GM21619 (cell line): ENCODE measurements around the gene PPARG.
"Not testable (repeated sequence)": the region's sequence is repeated elsewhere in the genome, so short reads cannot be mapped to it uniquely, and the experiment has no call there.

Experiments used
- ATAC-seq: cut with Tn5 transposase; IDR thresholded peaks from one replicate; pipeline ENCODE4 v1.9.1; 2021; ENCODE audit not compliant: unreplicated experiment

Gene PPARG

DNA sequence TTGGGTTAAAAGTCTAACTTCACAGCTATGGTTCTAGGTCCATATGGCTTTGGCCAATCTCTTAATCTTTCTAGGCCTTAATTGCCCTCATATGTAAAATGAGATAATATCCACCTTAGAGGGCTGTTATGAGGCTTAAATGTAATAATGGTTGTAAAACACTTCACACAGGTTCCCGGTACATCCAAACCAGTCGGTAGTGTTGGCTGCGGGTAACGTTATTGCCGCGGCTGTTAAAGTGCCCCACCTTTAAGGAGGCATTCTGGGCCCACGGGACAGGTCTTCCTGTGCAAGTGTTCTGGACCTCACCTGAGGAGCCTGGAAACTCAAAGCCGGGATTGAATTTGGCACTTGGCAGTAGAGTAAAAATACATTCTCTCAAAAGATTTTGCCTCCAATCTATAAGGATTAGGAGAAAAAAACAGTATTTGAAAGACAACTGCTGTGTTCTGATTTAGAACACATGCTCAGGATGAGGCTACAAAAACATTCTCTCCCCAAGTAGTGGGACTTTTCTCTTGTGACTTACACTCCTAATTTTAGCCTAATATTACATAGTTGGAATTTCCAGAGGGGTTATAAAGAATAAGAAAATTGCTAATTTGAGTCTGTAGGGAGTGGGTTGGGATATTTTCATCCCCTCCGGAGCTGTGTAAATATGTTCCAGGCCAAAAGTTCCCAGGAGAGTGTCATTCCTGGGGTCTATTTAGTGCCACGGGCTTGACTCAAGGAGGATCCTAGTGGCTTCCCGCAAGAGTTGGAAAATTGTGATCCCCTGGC is 150.5 kb downstream of the PPARG start:
- ATAC-seq, result no peak

DNA sequence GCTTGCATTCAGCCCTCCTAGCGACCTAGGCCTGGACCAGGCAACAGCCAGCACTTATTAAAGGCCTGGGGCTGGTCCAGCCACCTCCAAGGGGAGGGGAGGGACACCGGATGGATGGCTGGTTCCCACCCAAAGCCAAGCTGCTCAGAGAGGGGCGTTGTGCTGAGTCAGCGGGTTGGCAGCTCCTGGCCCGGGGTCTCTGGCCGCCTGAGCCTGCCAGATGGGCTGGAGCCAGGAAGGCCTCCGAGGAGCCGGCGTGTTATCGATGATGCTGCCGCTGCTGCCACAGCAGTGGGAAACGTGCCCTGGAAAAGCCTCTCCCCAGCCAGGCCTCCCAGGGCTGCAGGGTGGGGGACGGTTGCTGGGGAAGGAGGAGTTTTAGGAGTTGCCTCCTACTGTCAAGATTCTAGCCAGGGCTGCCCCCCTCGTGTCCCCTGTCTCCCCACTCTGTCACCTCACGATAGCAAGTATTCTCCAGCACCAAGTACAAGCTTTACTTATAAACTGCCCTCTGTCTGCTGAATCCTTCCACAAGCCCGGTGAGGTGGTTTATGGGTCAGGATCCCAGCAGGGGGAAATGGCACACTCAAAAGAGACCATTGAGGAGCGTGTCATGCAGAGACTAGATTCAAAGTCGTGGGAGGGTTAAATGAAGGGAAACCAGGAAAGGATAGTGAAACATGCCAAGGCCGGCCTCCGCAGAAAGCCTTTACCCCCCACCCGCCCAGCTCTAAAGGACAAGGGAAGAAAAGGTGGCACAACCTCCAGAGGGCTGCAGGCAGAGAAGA is 152.3 kb downstream of the PPARG start:
- no peak for ATAC-seq

DNA sequence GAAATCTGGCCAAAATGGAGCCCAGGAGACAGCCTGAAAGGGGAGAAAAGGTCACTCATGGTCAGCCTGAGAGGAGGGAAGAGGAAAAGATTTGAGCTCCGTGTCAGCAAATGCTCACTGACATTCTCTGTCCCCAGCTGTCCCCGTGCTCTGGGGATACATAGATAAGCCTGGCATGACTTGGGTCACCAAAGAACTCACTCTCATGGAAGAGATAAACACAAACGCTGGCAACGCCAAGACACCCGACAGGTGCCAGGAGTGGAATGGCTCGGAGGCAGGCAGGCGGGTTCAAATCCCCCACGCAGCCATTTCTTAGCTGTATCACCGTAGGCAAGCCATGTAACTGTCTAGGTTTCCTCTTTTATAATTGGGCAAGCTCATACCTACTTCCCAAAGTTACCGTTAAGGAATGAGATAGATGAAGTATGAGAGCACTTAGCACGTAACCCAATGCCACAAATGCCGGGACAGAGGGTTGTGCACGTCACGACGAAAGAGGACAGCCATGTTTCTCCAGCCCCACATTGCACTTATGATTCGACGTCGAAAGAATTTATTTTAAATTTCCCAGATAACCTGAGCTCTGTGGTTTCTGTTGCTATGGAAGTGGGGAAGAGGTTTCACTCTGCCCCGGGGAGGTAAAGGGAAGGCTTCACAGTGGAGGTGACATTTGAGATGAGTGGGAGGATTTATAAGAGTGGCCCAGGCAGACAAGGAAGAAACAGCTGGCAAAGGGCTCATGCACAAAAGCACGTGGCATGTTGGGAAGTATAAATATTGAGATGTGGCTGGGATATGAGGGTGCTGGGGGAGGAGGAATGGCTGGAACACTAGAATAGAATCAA is 154.0 kb downstream of the PPARG start:
- no peak for ATAC-seq

DNA sequence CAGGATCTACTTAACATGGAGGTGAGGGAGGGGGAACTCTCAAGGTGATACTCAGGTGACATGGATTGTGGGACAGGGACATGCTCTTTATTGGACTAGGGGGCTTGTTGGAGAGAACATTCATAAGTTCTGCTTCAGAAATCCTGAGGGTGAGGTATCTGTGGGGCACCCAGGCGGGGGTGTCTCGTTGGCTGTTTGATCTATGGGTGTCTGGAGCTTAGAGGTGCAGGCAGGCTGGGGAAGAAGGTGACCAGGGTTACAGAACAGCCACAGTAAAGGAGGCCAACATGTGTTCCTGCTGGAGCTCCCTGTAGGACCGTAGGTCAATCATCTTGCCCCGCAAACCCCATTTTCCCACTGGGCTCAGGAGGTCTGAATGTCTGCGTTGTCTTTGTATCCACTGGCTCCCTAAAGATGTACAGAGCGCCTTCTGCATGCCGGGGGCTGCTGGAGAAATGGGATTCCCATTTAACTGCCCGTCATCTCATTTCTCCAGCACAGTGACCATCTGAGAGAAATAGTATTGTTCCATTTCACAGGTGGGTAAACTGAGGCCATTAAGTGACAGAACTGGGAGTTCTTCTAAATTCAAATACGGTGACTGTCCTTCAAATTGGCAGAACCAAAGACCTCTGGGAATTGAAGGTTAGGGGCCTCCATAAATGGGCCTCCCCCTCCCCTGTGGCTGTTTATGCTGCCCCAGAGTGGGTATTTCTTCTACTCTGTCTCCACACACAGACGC is 155.1 kb downstream of the PPARG start:
- no peak for ATAC-seq

DNA sequence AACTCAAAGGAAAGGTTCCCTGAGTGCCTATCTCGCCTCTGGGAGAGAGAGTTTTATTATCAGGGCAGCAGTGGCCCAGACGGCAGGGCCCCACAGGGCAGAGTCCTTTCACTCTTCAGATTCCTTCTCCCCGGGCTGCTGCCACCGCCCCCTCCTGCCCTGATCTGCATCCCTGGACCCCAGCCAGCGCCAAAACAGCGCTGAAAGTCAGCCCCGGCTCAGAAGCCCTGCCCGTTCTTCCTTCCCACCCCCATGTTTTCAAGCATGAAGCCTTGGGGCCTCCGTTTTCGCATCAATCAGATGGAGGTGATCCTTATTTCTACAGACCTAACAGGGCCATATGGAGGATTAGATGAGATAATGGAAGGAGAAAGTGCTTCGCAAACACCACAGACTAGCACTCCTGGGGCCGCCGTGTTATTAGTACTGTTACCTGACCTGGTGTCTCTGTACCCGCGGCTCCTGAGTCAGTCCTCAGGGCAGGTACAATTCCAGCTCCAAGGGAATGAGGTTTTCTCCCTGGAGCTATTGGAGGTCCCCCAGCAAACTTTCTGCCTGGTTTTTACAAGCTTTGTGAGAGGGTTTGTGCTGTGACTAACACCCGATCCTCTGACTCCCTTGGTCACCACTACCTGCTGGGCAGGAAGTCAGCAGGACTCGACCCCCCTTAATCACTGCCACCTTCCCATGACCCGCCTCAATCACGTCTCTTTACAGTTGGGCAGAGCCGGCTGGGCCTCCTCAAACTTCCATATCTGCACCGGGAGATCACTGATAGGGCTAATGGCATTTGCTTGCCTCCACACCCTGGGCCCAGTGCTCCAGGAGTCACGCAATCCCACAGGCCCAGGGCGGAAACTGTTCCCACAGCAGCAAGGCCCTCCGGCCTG is 156.0 kb downstream of the PPARG start:
- no peak for ATAC-seq

DNA sequence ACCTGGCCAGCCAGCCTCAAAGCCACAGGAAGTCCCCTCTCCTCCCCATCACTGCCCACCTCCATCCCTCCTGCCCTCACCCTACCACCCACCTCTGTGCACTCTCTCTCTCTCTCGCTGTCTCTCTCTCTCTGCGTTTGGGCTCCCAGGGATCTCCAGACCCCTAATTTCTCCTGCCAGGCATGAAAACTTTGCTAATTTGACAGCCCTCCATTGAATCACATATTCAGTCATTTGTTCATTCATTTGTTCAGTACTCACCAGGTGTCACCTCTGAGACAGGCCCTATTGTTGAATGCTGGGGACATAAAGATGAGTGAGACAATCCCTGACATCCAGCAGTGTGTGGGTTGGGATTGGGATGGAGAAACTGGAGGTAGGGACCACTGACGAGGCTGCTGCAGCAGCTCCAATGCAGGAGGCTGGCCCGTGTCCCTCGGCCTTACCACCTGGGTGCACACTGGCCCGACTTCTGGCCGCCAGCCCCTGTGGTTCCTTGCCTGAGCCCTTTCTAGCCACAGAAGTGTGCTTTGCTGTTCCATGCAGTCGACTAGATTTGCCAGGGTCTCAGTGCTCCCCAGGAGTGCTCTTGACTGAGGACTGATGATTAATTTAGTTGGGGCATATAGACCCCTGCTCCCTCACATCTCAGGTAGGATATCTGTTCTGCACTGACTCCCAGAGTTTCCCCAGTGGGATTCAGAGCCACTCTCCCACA is 156.8 kb downstream of the PPARG start:
- ATAC-seq, result no peak

DNA sequence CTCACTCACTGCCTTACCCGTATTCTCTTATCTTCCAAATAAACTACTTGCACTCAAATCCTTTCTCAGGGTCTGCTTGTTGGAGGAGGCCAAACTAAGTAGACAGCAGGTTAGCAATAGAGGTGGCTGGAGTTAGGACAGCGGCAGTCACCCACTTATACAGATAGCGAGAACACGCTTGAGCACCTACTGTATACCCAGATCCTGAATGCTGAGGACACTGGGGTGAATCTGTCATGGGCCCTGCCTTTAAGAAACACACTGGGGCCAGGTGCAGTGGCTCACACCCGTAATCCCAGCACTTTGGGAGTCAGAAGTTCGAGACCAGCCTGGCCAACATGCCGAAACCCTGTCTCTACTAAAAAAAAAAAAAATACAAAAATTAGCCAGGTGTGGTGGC is 157.4 kb downstream of the PPARG start:
- ATAC-seq, result no peak

DNA sequence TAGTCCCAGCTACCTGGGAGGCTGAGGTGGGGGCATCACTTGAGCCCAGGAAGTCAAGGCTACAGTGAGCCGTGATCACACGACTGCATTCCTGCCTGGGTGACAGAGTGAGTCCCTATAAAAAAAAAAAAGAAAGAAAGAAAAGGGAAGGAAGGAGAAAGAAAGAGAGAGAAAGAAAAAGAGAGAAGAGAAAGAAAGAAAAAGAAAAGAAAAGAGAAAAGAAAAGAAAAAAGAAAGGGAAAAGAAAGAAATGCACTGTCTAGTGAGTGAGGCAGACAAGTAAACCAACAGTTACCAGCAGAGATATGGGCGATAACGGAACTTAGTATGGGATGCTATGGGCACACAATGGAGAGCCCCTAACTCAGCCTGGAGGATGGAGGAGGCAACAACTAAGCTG is 158.2 kb downstream of the PPARG start:
- no peak for ATAC-seq

DNA sequence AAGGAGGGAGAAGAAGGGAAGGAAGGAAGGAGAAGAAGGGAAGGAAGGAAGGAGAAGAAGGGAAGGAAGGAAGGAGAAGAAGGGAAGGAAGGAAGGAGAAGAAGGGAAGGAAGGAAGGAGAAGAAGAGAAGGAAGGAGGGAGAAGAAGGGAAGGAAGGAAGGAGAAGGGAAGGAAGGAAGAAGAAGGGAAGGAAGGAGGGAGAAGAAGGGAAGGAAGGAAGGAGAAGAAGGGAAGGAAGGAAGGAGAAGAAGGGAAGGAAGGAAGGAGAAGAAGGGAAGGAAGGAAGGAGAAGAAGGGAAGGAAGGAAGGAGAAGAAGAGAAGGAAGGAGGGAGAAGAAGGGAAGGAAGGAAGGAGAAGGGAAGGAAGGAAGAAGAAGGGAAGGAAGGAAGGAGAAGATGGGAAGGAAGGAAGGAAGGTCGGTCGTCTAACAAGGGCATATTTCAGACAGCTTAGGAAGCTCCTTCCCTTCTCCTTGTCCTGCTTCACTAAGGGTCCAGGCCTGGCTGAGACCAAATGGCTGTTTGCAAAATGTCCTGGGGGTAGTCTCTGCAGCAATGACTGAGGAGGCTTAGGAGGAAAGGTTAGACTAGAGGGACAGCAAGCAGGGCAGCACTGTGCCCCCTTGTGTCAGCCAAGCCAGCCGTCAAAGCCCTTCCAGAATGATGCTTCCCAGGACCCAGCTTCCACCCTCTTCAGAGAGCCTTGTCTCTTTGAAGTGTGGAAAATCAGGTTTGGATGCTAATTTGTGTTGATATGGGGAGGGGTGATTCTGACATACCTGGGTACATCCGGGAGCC is 159.7 kb downstream of the PPARG start:
- not testable (repeated sequence) for ATAC-seq

DNA sequence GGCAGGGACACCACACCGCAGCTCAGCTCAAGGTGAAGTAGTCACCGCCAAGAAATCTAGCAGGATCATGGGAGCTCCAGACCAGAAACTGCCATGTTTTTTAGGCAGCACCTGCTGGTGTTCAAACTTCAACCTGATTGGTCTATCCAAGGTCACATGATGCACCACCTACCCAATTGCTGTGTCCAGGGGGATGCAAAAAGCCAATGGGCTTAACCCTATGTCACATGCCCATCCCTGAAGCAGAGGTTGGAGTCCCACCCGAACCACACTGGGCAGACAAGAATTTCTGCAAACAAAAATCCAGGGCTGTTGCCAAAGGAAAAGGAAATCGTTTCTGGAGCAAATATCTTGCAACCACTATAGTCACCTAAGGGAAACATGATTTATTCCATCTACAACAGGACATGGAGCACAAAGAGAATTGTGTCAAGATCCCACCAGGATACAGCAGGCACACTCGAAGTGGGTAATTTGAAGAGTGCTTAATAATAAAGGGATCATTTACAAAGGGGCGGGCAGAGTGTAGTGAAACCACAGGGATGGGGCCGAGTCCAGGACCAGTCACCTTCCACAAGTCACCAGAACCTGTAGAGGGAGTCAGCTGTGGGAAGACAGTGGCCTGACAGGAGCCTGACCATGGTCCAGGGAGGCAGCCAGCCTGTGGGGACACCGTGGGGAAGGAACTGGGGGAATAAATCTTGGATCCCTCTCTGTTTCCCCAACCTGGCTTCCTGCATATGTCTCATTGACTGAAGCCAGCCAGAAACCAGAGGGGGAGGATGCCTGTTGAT is 161.2 kb downstream of the PPARG start:
- no peak for ATAC-seq

DNA sequence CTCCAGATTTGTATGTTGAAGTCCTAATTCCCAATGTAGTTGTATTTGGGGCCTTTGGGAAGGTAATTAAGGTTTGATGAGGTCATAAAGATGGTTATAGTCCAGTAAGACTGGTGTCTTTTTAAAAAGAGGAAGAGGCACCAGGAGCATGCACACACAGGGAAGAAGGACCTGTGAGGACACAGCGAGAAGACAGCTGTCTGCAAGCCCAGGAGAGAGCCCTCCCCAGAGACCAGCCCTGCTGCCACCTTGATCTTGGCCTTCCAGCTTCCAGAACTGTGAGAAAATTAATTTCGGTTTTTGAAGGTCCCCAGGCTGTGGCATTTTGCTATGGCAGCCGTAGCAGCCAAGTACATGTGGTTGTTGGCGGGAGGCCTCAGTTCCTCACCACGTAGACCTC is 162.6 kb downstream of the PPARG start:
- no peak for ATAC-seq

DNA sequence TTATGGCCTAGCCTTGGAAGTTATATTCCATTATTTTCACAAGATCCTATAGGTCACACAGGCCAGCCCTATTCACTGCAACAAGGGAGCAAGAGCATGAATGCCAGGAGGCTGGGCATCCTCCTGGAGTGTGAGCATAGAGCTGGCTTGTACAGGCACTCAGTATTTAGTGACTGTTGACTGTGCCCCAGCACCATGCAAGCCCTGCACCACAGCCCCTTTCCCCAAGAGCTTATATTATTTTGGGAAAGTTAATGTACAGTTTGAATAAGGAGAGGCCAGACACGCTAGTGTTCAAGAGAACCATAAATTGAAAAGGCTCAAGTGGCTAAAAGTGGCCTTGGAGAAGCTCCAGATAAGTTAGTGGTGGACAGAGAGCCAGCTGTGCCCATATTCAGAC is 163.1 kb downstream of the PPARG start:
- ATAC-seq, result no peak

DNA sequence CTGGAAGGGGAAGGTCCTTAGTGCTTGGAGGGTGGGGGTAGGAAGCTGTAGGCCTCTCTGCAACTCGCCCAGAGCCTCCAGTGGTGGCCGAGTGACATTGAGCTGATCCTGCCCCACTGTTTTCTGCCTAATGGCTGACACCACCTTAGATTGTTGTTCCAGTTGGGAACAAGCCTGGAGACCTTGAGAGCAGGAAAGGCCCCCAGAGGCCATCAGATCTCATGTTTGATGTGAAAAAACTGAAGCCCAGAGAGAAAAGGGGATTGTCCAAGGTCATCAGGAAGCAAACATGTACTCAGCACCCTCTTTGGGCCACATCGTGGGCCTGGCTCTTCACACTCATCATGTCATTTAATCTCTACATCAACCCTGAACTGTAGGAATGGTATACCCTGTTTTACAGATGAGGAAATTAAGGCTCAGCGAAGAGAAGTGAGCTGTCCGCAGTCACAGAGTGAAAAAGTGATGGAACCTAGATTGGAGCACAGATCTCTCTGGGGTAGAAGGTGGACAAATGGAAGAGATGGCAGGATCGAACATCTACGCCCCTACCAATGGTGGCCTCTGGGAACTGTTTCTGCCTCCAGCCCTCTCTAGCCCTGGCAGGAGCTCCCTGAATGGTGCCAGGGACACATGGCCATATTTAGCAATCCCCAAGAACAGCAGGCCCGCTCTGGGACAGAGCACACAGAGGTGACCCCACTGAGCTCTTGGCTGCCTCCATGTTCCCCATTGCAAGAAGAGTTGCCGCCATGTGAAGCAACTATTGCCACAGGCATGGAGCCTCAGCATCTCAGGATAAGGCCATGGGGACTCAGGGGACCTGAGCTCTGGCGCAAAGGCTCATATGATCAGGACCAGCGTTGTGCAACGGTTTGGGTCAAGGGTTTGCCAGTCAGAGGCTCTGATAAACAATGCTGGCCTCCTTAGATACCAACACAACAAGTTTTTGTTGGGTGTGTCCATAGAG is 163.8 kb downstream of the PPARG start:
- no peak for ATAC-seq

DNA sequence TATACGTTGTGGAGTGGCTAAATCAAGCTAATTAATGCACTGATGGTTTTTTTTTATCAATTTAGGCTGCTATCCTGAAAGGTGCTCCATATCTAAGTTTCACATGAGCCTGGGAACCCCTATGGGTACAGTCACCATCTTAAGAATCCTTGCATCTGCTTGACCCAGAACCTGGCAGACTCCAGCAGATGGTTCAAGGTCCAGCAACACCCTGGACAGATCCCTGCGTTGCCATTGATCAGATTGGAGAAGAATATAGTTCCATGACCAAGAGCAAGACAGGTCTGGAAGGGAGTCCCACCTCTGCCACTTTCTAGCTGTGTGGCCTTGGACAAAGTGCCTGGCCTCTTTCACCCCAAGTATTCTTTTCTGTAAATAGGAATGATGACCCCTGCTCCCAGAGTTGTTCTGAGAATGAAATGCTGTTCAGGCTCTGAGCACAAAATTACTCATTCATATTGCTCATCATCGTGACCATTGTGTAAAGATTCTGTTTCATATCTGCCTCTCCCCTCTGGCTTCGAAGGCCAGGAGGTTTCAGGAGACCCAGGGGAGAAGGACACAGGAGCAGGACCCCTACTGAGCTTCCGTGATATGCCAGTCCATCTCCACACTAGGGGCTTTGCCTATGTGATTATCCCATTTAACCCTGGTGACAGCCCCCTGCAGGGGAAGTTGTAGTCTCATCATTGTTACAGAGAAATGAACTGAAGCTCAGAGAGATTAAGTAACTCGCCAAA is 165.4 kb downstream of the PPARG start:
- no peak for ATAC-seq

DNA sequence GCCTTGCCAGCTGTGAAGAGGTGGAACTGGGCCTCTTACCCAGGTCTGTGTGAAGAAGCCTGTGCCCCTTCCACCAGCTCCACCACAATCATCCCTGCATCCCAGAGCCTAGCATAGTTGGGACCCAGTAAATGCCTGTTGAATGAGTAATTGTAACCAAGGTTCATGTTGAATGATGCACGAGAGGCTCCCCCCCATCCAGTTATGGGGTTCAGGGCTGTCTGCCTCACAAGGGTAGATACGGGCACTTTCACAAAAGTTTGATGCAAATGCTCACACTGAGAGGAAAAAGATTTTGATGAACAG is 165.9 kb downstream of the PPARG start:
- no peak for ATAC-seq

DNA sequence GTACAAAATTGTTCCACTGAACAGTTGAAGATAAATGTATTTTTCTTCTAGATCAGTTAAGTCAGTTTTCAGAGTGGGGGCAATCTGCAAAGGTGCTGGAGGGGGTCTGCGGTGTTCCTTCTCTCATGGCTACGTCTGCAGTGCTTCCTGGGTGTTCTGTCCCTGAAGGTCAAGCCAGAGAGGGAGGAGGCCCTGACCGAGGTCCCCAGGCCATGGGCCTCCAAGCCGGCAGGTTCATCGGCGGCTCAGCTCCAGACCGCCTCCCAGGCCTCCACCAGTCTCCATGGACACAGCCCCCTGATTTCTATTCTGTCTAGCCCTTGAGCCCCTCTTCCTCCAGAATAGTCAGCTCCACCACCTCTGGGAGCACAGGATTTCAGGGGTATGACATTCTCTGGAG is 166.9 kb downstream of the PPARG start:
- ATAC-seq, result no peak
